ENCODE data around the gene CCDC61.

CCDC61 gene

DNA sequence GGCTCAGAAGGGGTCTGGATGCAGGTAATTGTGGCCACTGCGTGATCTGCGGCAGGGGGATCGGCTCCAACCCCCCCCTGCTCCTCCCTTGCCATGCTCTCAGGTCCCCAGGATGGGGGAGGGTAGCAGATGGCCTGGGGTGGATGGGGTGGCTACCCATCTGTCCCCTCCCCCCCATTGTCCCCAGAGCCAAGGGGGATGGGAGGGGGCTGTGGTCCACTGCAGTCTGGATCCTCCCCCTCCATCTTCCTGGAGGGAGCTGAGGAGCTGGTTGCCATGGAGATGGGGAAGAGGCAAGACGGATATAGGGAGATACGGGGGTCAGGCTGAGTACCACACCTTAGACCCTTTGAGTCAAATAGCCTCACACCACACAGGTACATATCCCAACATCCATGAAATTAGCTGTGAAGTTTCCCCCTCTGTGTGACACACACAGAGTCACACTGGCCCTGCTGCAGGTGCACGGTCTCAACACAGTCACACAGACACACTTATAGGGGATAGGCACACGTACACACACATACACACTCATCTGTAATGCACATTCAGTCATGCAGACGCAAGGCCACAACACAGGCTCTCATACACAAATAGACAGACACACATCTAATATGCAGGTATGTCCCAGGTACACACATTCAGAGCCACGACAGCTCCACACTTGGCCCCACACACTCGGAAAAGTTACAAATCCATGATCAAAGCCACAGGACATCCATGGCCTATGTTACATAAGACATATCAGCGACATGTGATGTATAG is 19.8 kb upstream of the CCDC61 start:
- TF ChIP-seq, protein P1, sequence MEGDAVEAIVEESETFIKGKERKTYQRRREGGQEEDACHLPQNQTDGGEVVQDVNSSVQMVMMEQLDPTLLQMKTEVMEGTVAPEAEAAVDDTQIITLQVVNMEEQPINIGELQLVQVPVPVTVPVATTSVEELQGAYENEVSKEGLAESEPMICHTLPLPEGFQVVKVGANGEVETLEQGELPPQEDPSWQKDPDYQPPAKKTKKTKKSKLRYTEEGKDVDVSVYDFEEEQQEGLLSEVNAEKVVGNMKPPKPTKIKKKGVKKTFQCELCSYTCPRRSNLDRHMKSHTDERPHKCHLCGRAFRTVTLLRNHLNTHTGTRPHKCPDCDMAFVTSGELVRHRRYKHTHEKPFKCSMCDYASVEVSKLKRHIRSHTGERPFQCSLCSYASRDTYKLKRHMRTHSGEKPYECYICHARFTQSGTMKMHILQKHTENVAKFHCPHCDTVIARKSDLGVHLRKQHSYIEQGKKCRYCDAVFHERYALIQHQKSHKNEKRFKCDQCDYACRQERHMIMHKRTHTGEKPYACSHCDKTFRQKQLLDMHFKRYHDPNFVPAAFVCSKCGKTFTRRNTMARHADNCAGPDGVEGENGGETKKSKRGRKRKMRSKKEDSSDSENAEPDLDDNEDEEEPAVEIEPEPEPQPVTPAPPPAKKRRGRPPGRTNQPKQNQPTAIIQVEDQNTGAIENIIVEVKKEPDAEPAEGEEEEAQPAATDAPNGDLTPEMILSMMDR (IDR thresholded peaks at IDR 0.05; ENCODE audit: extremely low read depth, missing control alignments) = no peak
- no peak for DNase-seq (ENCODE audit: low spot score)

DNA sequence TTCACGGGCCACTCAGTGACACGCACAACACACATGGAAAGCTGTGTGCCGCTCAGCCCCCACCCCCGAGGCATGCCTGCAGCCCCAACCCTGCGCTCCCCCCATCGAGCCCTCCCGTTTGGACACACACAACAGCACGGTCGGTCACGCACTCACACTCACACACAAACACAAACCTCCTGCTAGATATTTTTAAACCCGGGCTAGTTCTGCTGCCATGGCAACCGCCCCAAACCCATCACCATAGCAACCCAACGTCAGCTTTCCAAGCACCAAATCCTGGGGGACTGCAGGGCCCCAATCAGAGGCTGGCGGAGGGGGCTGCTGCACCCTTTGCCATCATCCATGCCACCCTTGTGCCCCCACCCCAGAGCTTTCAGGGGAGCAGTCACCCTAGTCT is 19.1 kb upstream of the CCDC61 start:
- TF ChIP-seq, protein P1 (IDR thresholded peaks at IDR 0.05; ENCODE audit: extremely low read depth, missing control alignments) = no peak
- DNase-seq (ENCODE audit: low spot score) = no peak

DNA sequence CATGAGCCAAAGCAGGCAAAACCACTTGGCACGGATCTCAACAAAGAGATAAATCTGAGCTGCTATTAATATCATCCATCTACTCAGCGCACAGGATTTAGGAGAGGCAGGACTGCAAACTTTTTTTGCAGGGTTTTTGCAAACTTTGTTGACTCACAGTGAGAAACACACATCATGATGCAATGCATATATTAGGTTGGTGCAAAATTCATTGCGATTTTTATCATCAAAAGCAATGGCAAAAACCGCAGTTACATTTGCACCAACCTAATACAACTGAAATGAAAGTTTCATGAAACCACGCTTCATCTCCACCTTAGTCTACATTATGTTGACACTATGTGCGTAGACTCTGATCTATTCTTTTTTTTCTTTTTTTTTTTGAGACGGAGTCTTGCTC is 17.1 kb upstream of the CCDC61 start:
- TF ChIP-seq, protein P1 (IDR thresholded peaks at IDR 0.05; ENCODE audit: extremely low read depth, missing control alignments) = no peak
- DNase-seq (ENCODE audit: low spot score) = no peak

DNA sequence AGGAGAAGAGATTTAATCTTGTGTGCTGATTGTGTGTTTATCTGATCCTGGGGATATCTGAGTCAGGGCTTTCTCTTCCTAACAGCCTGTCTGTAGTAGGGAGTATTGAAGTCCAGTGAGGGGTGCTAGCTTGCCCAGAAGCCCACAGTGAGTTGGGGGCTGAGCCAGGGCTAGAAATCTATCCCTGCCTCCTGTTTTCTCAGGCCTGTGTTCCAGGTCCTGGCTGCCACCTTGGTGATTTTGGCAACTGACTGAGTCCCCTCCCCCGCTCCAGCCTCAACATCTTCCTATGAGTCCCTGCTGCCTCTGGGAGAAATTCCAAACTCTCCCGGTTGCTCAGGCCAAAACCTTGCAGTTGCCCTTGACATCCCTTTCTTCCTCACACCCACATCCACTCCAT is 13.9 kb upstream of the CCDC61 start:
- no peak for DNase-seq (ENCODE audit: low spot score)
- TF ChIP-seq, protein P1 (IDR thresholded peaks at IDR 0.05; ENCODE audit: extremely low read depth, missing control alignments) = no peak

DNA sequence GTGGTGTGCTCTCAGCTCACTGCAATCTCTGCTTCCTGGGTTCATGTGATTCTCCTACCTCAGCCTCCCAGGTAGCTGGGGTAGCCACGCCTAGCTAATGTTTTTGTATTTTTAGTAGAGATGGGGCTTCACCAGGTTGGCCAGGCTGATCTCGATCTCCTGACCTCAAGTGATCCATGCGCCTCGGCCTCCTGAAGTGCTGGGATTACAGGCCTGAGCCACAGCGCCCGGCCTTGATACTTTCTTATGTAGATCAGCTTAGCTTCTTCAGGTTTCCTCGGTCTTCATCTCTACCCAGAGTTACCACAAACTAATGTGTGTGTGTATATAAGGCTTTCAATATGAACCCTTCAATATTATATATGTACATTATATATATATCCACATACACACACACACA is 9.9 kb upstream of the CCDC61 start:
- TF ChIP-seq, protein P1 (IDR thresholded peaks at IDR 0.05; ENCODE audit: extremely low read depth, missing control alignments) = no peak
- no peak for DNase-seq (ENCODE audit: low spot score)

DNA sequence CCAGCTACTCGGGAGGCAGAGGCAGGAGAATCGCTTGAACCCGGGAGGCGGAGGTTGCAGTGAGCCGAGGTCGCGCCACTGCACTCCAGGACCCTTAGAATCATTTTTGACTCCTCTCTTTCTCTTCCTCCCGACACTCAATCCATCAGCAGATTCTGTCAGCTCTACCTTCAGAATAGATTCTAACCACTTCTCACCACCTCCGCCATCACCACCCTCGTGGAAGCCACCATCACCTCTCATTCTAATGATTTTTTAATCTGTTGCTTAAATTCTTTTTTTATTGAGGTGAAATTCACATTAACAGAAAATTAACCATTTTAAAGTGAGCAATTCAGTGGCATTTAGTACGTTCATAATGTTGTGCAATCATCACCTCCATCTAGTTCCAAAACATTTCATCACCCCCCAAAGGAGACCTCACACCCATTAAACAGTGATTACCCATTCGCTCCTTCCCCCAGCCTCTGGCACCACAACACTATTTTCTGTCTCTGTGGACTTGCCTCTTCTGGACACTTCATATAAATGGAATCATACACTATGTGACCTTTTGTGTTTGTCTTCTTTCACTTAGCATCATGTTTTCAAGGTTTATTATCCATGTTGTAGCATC is 5.0 kb upstream of the CCDC61 start:
- DNase-seq (ENCODE audit: low spot score) = no peak
- TF ChIP-seq, protein P1 (IDR thresholded peaks at IDR 0.05; ENCODE audit: extremely low read depth, missing control alignments) = no peak

DNA sequence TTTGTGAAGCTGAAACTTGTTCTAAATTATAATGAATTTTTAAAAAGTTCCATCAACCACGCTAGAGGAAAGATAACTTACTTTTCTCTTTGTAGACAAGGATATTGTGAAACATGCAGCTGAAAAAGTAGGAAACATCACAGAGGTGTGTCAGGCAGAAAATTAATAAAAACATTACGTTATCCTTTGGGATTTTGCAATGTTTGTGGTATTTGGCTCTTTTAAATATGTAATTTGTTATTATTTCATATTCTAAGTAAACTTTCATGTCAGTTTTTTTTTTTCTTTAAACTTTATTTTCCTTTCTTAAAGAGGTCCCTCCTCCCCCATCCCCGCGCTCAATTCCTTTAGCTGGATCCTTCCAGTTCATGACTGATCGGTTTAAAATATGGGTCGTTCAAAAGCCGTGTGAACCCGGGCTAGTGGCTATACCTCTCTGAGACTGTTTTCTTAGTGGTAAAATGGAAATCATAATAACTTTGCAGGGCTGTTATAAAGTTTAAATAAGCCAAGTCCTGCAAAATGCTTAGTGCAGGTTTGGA is 740 bp upstream of the CCDC61 start:
- DNase-seq (ENCODE audit: low spot score) = no peak
- TF ChIP-seq, protein P1 (IDR thresholded peaks at IDR 0.05; ENCODE audit: extremely low read depth, missing control alignments) = no peak
